ENCODE results near the gene LSM11. TPM values are rescaled to one million over a fixed set of nuclear protein-coding genes. Genes with fewer than 3 reads are reported as not detected.

LSM11 gene
- total and polyA plus RNA-seq, 12 donors: 0.66 to 2.2 (median 1.6) TPM

GRCh38 chr5:157735991-157736390 is 7.5 kb upstream of the LSM11 start:
- H3K36me3 ChIP-seq: peaks cover 0 to 74% (median 5%) of the 10 kb centered on the region in 9 donors
- no peak overlapping the region for H3K27ac ChIP-seq
- DNase-seq (no peak), ATAC-seq (no peak)
- WGBS, 2 donors: 87 to 90% methylated on average over 6 of the region's 6 CpGs
- H3K9me3 ChIP-seq: no peaks in the 10 kb centered on the region
- no peaks in the 10 kb centered on the region for H3K27me3 ChIP-seq
- TF ChIP-seq CTCF (IDR thresholded peaks at IDR 0.05): no peak
- H3K4me1 ChIP-seq: peaks cover 0 to 8% (median 6%) of the 10 kb centered on the region in 9 donors
- H3K4me3 ChIP-seq: no peak overlapping the region
- intact Hi-C loops (cut with DNase I): loop anchor here in 1 of 10 donors (10.0 kb wide), 1 partner anchor 401 kb away; no protein-coding TSS in a partner anchor

- Histone ChIP-seq H3K27me3 (no peaks in the 10 kb centered on the region), H3K4me3 (no peak overlapping the region), H3K27ac (no peak overlapping the region), H3K9me3 (no peaks in the 10 kb centered on the region), H3K36me3 (peaks cover 0 to 56% (median 0%) of the 10 kb centered on the region in 9 donors), H3K4me1 (peaks cover 0 to 11% (median 5%) of the 10 kb centered on the region in 9 donors)
- WGBS, 2 donors: 84 to 87% methylated on average over 12 of the region's 12 CpGs
- ATAC-seq (no peak), DNase-seq (no peak)
- intact Hi-C loops (cut with DNase I): loop anchor here in 2 of 10 donors (5.0 to 10.0 kb wide), 2 partner anchors 405 to 412 kb away; no protein-coding TSS in a partner anchor
- TF ChIP-seq CTCF (IDR thresholded peaks at IDR 0.05): no peak
Observed at GRCh38 chr5:157739388-157740228, 3.9 kb upstream of the LSM11 start.

- Histone ChIP-seq H3K27ac (no peak overlapping the region), H3K4me1 (peaks cover 0 to 17% (median 11%) of the 10 kb centered on the region in 9 donors), H3K36me3 (peaks cover 0 to 50% (median 0%) of the 10 kb centered on the region in 9 donors), H3K27me3 (no peaks in the 10 kb centered on the region), H3K4me3 (no peak overlapping the region), H3K9me3 (no peaks in the 10 kb centered on the region)
- 52 to 58% methylated on average over 3 of the region's 3 CpGs for WGBS, 2 donors
- ATAC-seq (no peak), DNase-seq (no peak)
- peak in 6 of 9 donors; percentile 23 to 52 (median 35) for TF ChIP-seq CTCF (IDR thresholded peaks at IDR 0.05)
- intact Hi-C loops (cut with DNase I): loop anchor here in 1 of 10 donors (5.0 kb wide), 1 partner anchor 413 kb away; no protein-coding TSS in a partner anchor
Observed at GRCh38 chr5:157740229-157740610, 3.3 kb upstream of the LSM11 start.

GRCh38 chr5:157741131-157741530 is 2.4 kb upstream of the LSM11 start:
- H3K27ac ChIP-seq: no peak overlapping the region
- ATAC-seq (no peak), DNase-seq (no peak)
- no peaks in the 10 kb centered on the region for H3K9me3 ChIP-seq
- intact Hi-C loops (cut with DNase I): loop anchor here in 1 of 10 donors (5.0 kb wide), 1 partner anchor 414 kb away; no protein-coding TSS in a partner anchor
- H3K27me3 ChIP-seq: no peaks in the 10 kb centered on the region
- WGBS, 2 donors: 53 to 64% methylated on average over 4 of the region's 4 CpGs
- H3K4me1 ChIP-seq: peaks cover 0 to 20% (median 12%) of the 10 kb centered on the region in 9 donors
- H3K4me3 ChIP-seq: no peak overlapping the region
- peaks cover 0 to 40% (median 0%) of the 10 kb centered on the region in 9 donors for H3K36me3 ChIP-seq
- TF ChIP-seq CTCF (IDR thresholded peaks at IDR 0.05): no peak
